ENCODE measurements around the gene FAM131A.

FAM131A gene

DNA sequence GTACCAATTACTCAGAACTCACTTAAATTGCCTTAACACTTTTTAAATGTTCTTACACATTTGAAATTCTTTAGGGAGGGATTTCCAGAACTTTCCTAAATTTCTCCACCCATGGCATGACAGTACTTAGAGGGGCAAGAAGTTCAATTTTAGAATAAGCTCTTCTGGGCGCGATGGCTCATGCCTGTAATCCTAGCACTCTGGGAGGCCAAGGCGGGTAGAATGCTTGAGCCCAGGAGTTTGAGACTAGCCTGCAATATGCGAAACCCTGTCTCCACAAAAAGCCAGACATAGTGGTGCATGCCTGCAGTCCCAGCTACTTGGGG is 10.6 kb downstream of the FAM131A start:
- ChIA-PET CTCF (interaction anchor here (1.2 kb wide), 1 partner anchor 14 kb away, joined by 3 read pairs; no protein-coding TSS in a partner anchor), POLR2A (interaction anchor here (0.6 kb wide), 1 partner anchor 182 kb away, joined by 5 read pairs; no protein-coding TSS in a partner anchor)
- DNase-seq (ENCODE audit: extremely low spot score), result no peak
- TF ChIP-seq, protein P1, sequence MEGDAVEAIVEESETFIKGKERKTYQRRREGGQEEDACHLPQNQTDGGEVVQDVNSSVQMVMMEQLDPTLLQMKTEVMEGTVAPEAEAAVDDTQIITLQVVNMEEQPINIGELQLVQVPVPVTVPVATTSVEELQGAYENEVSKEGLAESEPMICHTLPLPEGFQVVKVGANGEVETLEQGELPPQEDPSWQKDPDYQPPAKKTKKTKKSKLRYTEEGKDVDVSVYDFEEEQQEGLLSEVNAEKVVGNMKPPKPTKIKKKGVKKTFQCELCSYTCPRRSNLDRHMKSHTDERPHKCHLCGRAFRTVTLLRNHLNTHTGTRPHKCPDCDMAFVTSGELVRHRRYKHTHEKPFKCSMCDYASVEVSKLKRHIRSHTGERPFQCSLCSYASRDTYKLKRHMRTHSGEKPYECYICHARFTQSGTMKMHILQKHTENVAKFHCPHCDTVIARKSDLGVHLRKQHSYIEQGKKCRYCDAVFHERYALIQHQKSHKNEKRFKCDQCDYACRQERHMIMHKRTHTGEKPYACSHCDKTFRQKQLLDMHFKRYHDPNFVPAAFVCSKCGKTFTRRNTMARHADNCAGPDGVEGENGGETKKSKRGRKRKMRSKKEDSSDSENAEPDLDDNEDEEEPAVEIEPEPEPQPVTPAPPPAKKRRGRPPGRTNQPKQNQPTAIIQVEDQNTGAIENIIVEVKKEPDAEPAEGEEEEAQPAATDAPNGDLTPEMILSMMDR (IDR thresholded peaks at IDR 0.05; ENCODE audit: control extremely low read depth, extremely low read depth, low read depth, missing control alignments), result no peak

DNA sequence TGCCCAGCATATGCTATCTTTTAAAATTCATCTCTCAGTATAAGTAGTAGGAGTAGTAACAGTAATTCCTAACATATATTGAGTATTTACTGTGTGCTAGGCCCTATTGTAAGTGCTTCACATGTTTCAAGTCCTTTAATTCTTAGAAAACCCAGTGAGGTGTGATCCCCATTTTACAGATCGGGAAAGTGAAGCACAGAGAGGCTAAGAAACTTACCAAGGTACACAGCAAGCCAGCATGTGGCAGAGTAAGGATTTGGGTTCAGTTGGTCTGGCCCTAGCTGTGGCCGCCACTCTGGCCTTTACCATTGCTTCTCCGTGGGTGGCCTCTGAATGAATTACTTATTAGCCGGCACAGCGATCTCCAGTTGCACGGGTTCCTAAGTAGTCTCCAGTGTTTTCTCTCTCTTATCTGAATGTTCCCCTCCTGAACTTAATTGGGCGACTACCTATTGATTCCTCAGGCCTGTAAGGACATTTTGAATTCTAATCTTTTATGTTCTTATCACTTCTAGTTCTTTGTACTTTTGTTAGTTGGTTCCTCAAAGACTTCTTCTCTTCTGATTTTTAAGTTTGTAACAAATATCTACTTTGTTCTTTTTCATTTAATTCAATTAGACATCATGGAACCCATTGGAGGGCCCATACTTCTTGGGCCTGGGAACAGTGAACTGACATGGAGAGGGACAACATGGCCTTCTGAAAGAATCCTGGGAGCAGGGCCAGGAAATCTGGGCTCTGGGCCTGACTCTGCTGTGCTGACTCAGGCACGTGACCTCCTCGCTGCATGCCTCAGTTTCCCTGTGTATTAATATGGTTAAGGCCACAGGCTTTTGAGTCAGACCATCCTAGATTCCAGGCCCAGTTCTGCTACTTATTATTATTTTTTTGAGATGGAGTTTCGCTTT is 12.4 kb downstream of the FAM131A start:
- ChIA-PET CTCF (interaction anchor here (1.5 kb wide), 1 partner anchor 22 kb away, joined by 4 read pairs; no protein-coding TSS in a partner anchor), POLR2A (interaction anchor here (1.5 kb wide), 1 partner anchor 11 kb away, joined by 4 read pairs; no protein-coding TSS in a partner anchor)
- DNase-seq (ENCODE audit: extremely low spot score), result no peak
- TF ChIP-seq, protein P1 (IDR thresholded peaks at IDR 0.05; ENCODE audit: control extremely low read depth, extremely low read depth, low read depth, missing control alignments), result no peak

DNA sequence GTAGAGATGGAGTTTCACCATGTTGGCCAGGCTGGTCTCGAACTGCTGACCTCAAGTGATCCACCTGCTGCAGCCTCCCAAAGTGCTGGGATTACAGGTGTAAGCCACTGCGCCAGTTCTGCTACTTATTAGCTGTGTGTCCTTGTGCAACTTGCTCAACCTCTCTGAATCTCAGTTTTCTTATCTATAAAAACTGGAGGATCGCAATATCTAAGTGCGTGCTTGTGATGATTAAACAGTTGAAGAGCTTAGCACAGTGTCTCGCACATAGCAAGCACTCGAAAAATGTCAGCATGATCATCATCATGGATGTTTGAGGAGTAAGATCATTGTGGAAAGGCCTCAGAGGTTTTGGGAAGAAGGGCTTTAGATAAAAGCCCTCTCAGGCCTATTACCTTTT is 13.2 kb downstream of the FAM131A start:
- POLR2A ChIA-PET, result interaction anchor here (1.5 kb wide), 1 partner anchor 12 kb away, joined by 4 read pairs; no protein-coding TSS in a partner anchor
- DNase-seq (ENCODE audit: extremely low spot score), result no peak
- CTCF ChIA-PET, result interaction anchor here (1.1 to 1.5 kb wide), 3 partner anchors 21 to 211 kb away, joined by 3 to 4 read pairs (median 4); partner anchors contain the start of gene EPHB3
- TF ChIP-seq, protein P1 (IDR thresholded peaks at IDR 0.05; ENCODE audit: control extremely low read depth, extremely low read depth, low read depth, missing control alignments), result no peak

DNA sequence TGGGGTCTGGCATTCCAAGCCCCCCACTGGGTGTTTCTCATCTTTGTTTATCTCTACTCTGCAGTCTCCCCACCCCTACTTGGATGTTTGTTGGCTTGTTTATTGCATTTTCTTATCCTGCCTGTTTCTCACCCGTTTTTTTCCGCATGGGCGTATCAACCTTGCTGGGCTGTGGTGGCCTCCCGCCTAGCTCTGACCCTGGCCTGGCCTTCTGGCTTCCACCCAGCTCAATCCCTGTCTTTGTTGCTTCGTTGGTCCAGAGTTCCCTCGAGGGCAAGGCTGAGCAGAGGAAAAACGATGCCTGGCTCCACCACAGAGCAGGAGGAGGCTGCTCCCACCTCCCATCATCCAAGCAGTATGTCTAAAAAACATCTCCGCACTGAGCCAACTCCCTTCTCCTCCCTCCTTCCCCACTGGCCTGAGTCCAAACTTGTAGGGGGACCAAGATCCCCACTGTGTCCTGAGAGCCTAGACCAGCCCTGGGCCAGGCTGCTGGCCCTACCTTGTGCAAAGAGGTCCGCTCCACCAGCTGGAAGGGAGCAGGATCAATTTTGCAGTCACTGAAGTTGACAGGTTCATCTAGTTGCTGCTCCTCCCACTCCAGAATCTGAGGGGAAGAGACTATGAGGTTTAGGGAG is 14.2 kb downstream of the FAM131A start:
- ChIA-PET POLR2A (interaction anchor here (1.5 kb wide), 1 partner anchor 13 kb away, joined by 4 read pairs; no protein-coding TSS in a partner anchor), CTCF (interaction anchor here (1.1 to 3.1 kb wide), 5 partner anchors 20 to 210 kb away, joined by 3 to 31 read pairs (median 4); partner anchors contain the start of gene EPHB3)
- TF ChIP-seq, protein P1 (IDR thresholded peaks at IDR 0.05; ENCODE audit: control extremely low read depth, extremely low read depth, low read depth, missing control alignments), result no peak
- no peak for DNase-seq (ENCODE audit: extremely low spot score)

DNA sequence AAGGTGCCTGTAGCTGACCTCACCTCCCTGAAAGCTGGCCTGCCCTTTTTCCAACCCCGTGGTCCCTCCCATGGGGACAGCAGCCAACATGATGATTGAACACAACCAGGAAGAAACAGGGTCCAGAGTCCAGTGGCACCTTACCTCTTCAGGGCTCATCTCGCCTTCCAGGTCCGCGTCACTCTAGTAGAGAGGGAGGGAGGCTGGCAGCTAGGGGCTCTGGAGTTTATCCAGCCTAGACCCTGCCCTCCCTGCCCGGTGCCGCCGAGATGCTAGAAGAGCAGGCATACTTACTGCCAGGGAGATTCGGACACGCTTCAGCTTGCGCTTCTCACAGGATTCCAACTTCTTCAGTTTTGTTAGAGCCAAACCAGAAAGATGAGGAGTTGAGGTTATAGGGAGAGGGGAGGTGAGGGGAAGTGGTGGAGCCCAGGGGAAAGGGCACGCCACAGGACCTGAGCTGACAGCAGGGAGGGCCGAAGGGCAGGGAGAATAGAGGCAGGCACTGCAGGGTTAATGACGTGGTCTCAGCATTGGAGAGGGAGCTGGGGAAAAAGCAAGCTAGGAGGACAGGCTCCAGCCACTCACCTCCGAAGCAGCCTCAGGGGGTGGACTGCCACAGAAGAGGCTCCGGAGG is 14.9 kb downstream of the FAM131A start:
- DNase-seq (ENCODE audit: extremely low spot score), result no peak
- ChIA-PET POLR2A (no interaction called here), CTCF (interaction anchor here (1.2 to 3.3 kb wide), 4 partner anchors 11 to 162 kb away, joined by 3 to 31 read pairs (median 14); no protein-coding TSS in a partner anchor)
- TF ChIP-seq, protein P1 (IDR thresholded peaks at IDR 0.05; ENCODE audit: control extremely low read depth, extremely low read depth, low read depth, missing control alignments), result no peak

All from GM10248 (cell line).